ENCODE measurements around the gene FSTL5. TPM values are rescaled to one million over a fixed set of nuclear protein-coding genes. Genes with fewer than 3 reads are reported as not detected.
"Not testable (repeated sequence)": the region's sequence is repeated elsewhere in the genome, so short reads cannot be mapped to it uniquely, and the experiment has no call there.

The FSTL5 gene
- total RNA-seq, 4 donors from 2014 or later, result not detected

GRCh38 chr4:162111078-162111477, 52.7 kb downstream of the FSTL5 start:
- ATAC-seq (no peak), DNase-seq (no peak)
- Histone ChIP-seq H3K27ac (no peak overlapping the region), H3K36me3 (no peaks in the 10 kb centered on the region), H3K4me1 (no peaks in the 10 kb centered on the region), H3K9me3 (no peaks in the 10 kb centered on the region), H3K4me3 (no peak overlapping the region), H3K27me3 (no peaks in the 10 kb centered on the region)
- no peak for TF ChIP-seq POLR2A (IDR thresholded peaks at IDR 0.05)
- TF ChIP-seq, protein P1, sequence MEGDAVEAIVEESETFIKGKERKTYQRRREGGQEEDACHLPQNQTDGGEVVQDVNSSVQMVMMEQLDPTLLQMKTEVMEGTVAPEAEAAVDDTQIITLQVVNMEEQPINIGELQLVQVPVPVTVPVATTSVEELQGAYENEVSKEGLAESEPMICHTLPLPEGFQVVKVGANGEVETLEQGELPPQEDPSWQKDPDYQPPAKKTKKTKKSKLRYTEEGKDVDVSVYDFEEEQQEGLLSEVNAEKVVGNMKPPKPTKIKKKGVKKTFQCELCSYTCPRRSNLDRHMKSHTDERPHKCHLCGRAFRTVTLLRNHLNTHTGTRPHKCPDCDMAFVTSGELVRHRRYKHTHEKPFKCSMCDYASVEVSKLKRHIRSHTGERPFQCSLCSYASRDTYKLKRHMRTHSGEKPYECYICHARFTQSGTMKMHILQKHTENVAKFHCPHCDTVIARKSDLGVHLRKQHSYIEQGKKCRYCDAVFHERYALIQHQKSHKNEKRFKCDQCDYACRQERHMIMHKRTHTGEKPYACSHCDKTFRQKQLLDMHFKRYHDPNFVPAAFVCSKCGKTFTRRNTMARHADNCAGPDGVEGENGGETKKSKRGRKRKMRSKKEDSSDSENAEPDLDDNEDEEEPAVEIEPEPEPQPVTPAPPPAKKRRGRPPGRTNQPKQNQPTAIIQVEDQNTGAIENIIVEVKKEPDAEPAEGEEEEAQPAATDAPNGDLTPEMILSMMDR (IDR thresholded peaks at IDR 0.05 in 4 of 5, conservative IDR thresholded peaks at IDR 0.05 in 1 of 5), result no peak
- intact Hi-C loops (cut with DNase I; ENCODE audit: low total_unique reads), result no loop called here
- in situ Hi-C loops (cut with MboI; ENCODE audit: low sequenced_read_pairs in 4 of 4), result no loop called here

GRCh38 chr4:162104459-162105124, 59.2 kb downstream of the FSTL5 start:
- H3K36me3 ChIP-seq, result no peaks in the 10 kb centered on the region
- DNase-seq, result no peak
- intact Hi-C loops (cut with DNase I; ENCODE audit: low total_unique reads) (no loop called here), in situ Hi-C loops (cut with MboI; ENCODE audit: low sequenced_read_pairs in 4 of 4) (no loop called here)
- H3K27ac ChIP-seq, result no peak overlapping the region
- no peak for TF ChIP-seq POLR2A (IDR thresholded peaks at IDR 0.05)
- TF ChIP-seq, protein P1 (IDR thresholded peaks at IDR 0.05 in 4 of 5, conservative IDR thresholded peaks at IDR 0.05 in 1 of 5), result no peak
- H3K4me3 ChIP-seq, result no peak overlapping the region
- no peak for ATAC-seq
- H3K4me1 ChIP-seq, result no peaks in the 10 kb centered on the region
- H3K27me3 ChIP-seq, result no peaks in the 10 kb centered on the region
- no peaks in the 10 kb centered on the region for H3K9me3 ChIP-seq

GRCh38 chr4:162103908-162104307, 59.9 kb downstream of the FSTL5 start:
- in situ Hi-C loops (cut with MboI; ENCODE audit: low sequenced_read_pairs in 4 of 4); DNase-seq; H3K4me1 ChIP-seq; H3K27me3 ChIP-seq; H3K36me3 ChIP-seq; H3K27ac ChIP-seq; intact Hi-C loops (cut with DNase I; ENCODE audit: low total_unique reads); ATAC-seq; H3K9me3 ChIP-seq; H3K4me3 ChIP-seq: not testable (repeated sequence)

GRCh38 chr4:162102713-162103112, 61.1 kb downstream of the FSTL5 start:
- H3K36me3 ChIP-seq, result no peaks in the 10 kb centered on the region
- H3K4me3 ChIP-seq, result no peak overlapping the region
- H3K27me3 ChIP-seq, result no peaks in the 10 kb centered on the region
- no peaks in the 10 kb centered on the region for H3K9me3 ChIP-seq
- in situ Hi-C loops (cut with MboI; ENCODE audit: low sequenced_read_pairs in 4 of 4), result no loop called here
- no peak overlapping the region for H3K27ac ChIP-seq
- ATAC-seq (no peak), DNase-seq (no peak)
- intact Hi-C loops (cut with DNase I; ENCODE audit: low total_unique reads), result no loop called here
- no peaks in the 10 kb centered on the region for H3K4me1 ChIP-seq
- no peak for TF ChIP-seq POLR2A (IDR thresholded peaks at IDR 0.05)
- TF ChIP-seq, protein P1 (IDR thresholded peaks at IDR 0.05 in 4 of 5, conservative IDR thresholded peaks at IDR 0.05 in 1 of 5), result no peak

GRCh38 chr4:162101337-162101736, 62.5 kb downstream of the FSTL5 start:
- Histone ChIP-seq H3K27me3 (no peaks in the 10 kb centered on the region), H3K9me3 (no peaks in the 10 kb centered on the region), H3K4me1 (no peaks in the 10 kb centered on the region), H3K4me3 (no peak overlapping the region), H3K27ac (no peak overlapping the region), H3K36me3 (no peaks in the 10 kb centered on the region)
- in situ Hi-C loops (cut with MboI; ENCODE audit: low sequenced_read_pairs in 4 of 4), result no loop called here
- intact Hi-C loops (cut with DNase I; ENCODE audit: low total_unique reads), result no loop called here
- TF ChIP-seq, protein P1 (IDR thresholded peaks at IDR 0.05 in 4 of 5, conservative IDR thresholded peaks at IDR 0.05 in 1 of 5), result no peak
- no peak for TF ChIP-seq POLR2A (IDR thresholded peaks at IDR 0.05)
- no peak for DNase-seq
- no peak for ATAC-seq
